ENCODE data around the gene ARID3C. TPM values are rescaled to one million over a fixed set of nuclear protein-coding genes. Genes with fewer than 3 reads are reported as not detected.

The ARID3C gene
- total and polyA plus RNA-seq, 2 of the 8 experiments (the other 6 are each of a cell fraction or from before 2014, with no cell fraction given), result 0.08 TPM; not detected in 1

GRCh38 chr9:34624475-34625185, 4.2 kb downstream of the ARID3C start (continued):
- TF ChIP-seq RNF2 (IDR thresholded peaks at IDR 0.05; ENCODE audit: borderline replicate concordance, low read depth, low read length, missing control alignments, poor library complexity, severe bottlenecking) (no peak), SUZ12 (IDR thresholded peaks at IDR 0.05; ENCODE audit: low read length) (peak; percentile 67; the same call in 1 of the 2 replicates), CEBPB (IDR thresholded peaks at IDR 0.05; ENCODE audit: low read depth, low read length) (no peak), USF2 (IDR thresholded peaks at IDR 0.05; ENCODE audit: low read length) (no peak), CBX8 (IDR thresholded peaks at IDR 0.05; ENCODE audit: borderline replicate concordance, low read depth, low read length) (no peak), TBP (IDR thresholded peaks at IDR 0.05; ENCODE audit: low read depth, low read length) (no peak), EGR1 (IDR thresholded peaks at IDR 0.05; ENCODE audit: borderline replicate concordance, low read depth, low read length) (peak; percentile 38; the same call in 1 of the 2 replicates), E2F6 (IDR thresholded peaks at IDR 0.05) (peak; percentile 29; the same call in 1 of the 2 replicates), PHF8 (conservative IDR thresholded peaks at IDR 0.05; ENCODE audit: low read depth, low read length) (no peak), NANOG (IDR thresholded peaks at IDR 0.05; ENCODE audit: insufficient read depth, low read depth, low read length, poor library complexity, severe bottlenecking) (no peak), TEAD4 (IDR thresholded peaks at IDR 0.05; ENCODE audit: low read depth, low read length) (no peak)
